22Rv1 (cell line): ENCODE data around the gene TRPC1.

Source experiments
- H3K27ac ChIP-seq: fragments of 450-650 bp; 2 replicates; pipeline ENCODE4 v1.5.1; 2017
- CTCF ChIP-seq: fragments of 450-650 bp; IDR thresholded peaks from 2 replicates; pipeline ENCODE4 v1.5.1; 2017; ENCODE audit warnings: mild to moderate bottlenecking
- ZFX ChIP-seq: fragments of 450-650 bp; IDR thresholded peaks from 2 replicates; pipeline ENCODE4 v1.6.1; 2017; ENCODE audit warnings: antibody characterized with exemption, borderline replicate concordance

The TRPC1 gene

GRCh38 chr3:142808103-142808917 is 84.5 kb downstream of the TRPC1 start:
- TF ChIP-seq ZFX (no peak), CTCF (no peak)
- H3K27ac ChIP-seq: no peak overlapping the region

- no peak overlapping the region for H3K27ac ChIP-seq
- TF ChIP-seq CTCF (no peak), ZFX (no peak)
Observed at GRCh38 chr3:142809259-142809658, 85.4 kb downstream of the TRPC1 start.

- TF ChIP-seq ZFX (no peak), CTCF (no peak)
- H3K27ac ChIP-seq: no peak overlapping the region
Observed at GRCh38 chr3:142815803-142816202, 92.0 kb downstream of the TRPC1 start.

GRCh38 chr3:142817356-142817755 is 93.5 kb downstream of the TRPC1 start:
- no peak overlapping the region for H3K27ac ChIP-seq
- TF ChIP-seq ZFX (no peak), CTCF (no peak)

- TF ChIP-seq CTCF (no peak), ZFX (no peak)
Observed at GRCh38 chr3:142817897-142818296, 94.1 kb downstream of the TRPC1 start.

GRCh38 chr3:142818651-142819050 is 94.8 kb downstream of the TRPC1 start:
- TF ChIP-seq ZFX (no peak), CTCF (no peak)

More at GRCh38 chr3:142817897-142818296, 94.1 kb downstream of the TRPC1 start:
- no peak overlapping the region for H3K27ac ChIP-seq

GRCh38 chr3:142819179-142819578 is 95.3 kb downstream of the TRPC1 start:
- TF ChIP-seq CTCF (no peak), ZFX (no peak)
- H3K27ac ChIP-seq: no peak overlapping the region

More at GRCh38 chr3:142818651-142819050, 94.8 kb downstream of the TRPC1 start:
- no peak overlapping the region for H3K27ac ChIP-seq
